ENCODE data around the gene NPHP1. TPM values are rescaled to one million over a fixed set of nuclear protein-coding genes. Genes with fewer than 3 reads are reported as not detected.

NPHP1 gene
- total RNA-seq, 1 experiment from 2014 or later, result 2.5 TPM

DNA sequence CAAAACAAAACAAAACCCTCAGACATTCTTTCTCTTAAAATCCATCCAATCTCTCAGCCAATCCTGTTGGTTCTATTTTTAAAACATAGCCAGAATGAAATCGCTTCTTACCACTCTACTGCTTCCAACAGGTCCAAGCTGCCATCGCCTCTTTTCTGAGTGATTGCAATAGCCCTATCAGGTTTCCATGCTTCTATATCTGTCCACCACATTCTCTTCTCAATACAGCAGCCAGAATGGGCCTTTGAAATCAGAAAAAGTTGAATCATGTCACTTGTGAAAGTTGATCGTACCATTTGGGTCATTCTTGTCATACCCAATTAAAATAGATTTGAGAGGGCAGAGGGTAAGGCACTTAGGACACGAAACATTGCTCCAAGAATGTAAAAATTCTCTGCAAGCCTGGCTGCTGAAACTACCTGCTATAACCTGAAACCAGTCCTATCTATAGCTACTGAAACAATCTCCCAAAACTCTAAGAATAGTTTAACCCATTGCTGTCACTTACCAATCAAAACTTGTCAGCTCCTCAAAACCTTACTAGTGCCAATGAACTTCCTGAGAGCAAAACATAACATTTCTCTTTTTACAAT is 10.8 kb upstream of the NPHP1 start:
- H3K27ac Mint-ChIP-seq, result no peak overlapping the region
- no peak overlapping the region for H3K4me3 Mint-ChIP-seq
- peaks cover 41% of the 10 kb centered on the region for H3K36me3 Mint-ChIP-seq
- peaks cover 64% of the 10 kb centered on the region for H3K27me3 Mint-ChIP-seq (ENCODE audit: low read depth)
- no peak for DNase-seq (ENCODE audit: low spot score)
- CTCF ChIA-PET, result no interaction called here
- TF ChIP-seq, protein P1, sequence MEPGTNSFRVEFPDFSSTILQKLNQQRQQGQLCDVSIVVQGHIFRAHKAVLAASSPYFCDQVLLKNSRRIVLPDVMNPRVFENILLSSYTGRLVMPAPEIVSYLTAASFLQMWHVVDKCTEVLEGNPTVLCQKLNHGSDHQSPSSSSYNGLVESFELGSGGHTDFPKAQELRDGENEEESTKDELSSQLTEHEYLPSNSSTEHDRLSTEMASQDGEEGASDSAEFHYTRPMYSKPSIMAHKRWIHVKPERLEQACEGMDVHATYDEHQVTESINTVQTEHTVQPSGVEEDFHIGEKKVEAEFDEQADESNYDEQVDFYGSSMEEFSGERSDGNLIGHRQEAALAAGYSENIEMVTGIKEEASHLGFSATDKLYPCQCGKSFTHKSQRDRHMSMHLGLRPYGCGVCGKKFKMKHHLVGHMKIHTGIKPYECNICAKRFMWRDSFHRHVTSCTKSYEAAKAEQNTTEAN (CRISPR knock-in tag; IDR thresholded peaks at IDR 0.05), result no peak
- TF ChIP-seq ZNF671 (CRISPR knock-in tag; IDR thresholded peaks at IDR 0.05) (no peak), CREB1 (CRISPR knock-in tag; IDR thresholded peaks at IDR 0.05) (no peak), ATF1 (CRISPR knock-in tag; IDR thresholded peaks at IDR 0.05) (no peak), USF2 (CRISPR knock-in tag; IDR thresholded peaks at IDR 0.05) (no peak)
- TF ChIP-seq, protein P2, sequence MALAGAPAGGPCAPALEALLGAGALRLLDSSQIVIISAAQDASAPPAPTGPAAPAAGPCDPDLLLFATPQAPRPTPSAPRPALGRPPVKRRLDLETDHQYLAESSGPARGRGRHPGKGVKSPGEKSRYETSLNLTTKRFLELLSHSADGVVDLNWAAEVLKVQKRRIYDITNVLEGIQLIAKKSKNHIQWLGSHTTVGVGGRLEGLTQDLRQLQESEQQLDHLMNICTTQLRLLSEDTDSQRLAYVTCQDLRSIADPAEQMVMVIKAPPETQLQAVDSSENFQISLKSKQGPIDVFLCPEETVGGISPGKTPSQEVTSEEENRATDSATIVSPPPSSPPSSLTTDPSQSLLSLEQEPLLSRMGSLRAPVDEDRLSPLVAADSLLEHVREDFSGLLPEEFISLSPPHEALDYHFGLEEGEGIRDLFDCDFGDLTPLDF (CRISPR knock-in tag; IDR thresholded peaks at IDR 0.05), result no peak
- H3K4me1 Mint-ChIP-seq, result peaks cover 5% of the 10 kb centered on the region
- ATAC-seq, result no peak
- peaks cover 75% of the 10 kb centered on the region for H3K9me3 Mint-ChIP-seq
- POLR2A ChIA-PET, result no interaction called here

GRCh38 chr2:110215091-110215490 is 10.3 kb upstream of the NPHP1 start:
- DNase-seq (ENCODE audit: low spot score) (no peak), ATAC-seq (no peak)
- Mint-ChIP-seq H3K36me3 (peaks cover 42% of the 10 kb centered on the region), H3K4me3 (no peak overlapping the region), H3K27ac (no peak overlapping the region), H3K4me1 (peaks cover 5% of the 10 kb centered on the region), H3K27me3 (ENCODE audit: low read depth) (peaks cover 64% of the 10 kb centered on the region), H3K9me3 (peaks cover 69% of the 10 kb centered on the region)
- POLR2A ChIA-PET, result no interaction called here
- TF ChIP-seq STAT6 (CRISPR knock-in tag; conservative IDR thresholded peaks at IDR 0.05; ENCODE audit: low read depth), result no peak
- no peak for TF ChIP-seq ATF1 (CRISPR knock-in tag; IDR thresholded peaks at IDR 0.05)
- TF ChIP-seq, protein P3, sequence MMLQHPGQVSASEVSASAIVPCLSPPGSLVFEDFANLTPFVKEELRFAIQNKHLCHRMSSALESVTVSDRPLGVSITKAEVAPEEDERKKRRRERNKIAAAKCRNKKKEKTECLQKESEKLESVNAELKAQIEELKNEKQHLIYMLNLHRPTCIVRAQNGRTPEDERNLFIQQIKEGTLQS (CRISPR knock-in tag; conservative IDR thresholded peaks at IDR 0.05), result no peak
- TF ChIP-seq, protein P4, sequence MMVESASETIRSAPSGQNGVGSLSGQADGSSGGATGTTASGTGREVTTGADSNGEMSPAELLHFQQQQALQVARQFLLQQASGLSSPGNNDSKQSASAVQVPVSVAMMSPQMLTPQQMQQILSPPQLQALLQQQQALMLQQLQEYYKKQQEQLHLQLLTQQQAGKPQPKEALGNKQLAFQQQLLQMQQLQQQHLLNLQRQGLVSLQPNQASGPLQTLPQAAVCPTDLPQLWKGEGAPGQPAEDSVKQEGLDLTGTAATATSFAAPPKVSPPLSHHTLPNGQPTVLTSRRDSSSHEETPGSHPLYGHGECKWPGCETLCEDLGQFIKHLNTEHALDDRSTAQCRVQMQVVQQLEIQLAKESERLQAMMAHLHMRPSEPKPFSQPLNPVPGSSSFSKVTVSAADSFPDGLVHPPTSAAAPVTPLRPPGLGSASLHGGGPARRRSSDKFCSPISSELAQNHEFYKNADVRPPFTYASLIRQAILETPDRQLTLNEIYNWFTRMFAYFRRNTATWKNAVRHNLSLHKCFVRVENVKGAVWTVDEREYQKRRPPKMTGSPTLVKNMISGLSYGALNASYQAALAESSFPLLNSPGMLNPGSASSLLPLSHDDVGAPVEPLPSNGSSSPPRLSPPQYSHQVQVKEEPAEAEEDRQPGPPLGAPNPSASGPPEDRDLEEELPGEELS (CRISPR knock-in tag; IDR thresholded peaks at IDR 0.05), result no peak
- no peak for TF ChIP-seq FOXK1 (CRISPR knock-in tag; IDR thresholded peaks at IDR 0.05)
- TF ChIP-seq, protein P5, sequence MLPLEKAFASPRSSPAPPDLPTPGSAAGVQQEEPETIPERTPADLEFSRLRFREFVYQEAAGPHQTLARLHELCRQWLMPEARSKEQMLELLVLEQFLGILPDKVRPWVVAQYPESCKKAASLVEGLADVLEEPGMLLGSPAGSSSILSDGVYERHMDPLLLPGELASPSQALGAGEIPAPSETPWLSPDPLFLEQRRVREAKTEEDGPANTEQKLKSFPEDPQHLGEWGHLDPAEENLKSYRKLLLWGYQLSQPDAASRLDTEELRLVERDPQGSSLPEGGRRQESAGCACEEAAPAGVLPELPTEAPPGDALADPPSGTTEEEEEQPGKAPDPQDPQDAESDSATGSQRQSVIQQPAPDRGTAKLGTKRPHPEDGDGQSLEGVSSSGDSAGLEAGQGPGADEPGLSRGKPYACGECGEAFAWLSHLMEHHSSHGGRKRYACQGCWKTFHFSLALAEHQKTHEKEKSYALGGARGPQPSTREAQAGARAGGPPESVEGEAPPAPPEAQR (CRISPR knock-in tag; IDR thresholded peaks at IDR 0.05), result no peak
- TF ChIP-seq E2F5 (CRISPR knock-in tag; IDR thresholded peaks at IDR 0.05), result no peak
- TF ChIP-seq, protein P2 (CRISPR knock-in tag; IDR thresholded peaks at IDR 0.05), result no peak
- no peak for TF ChIP-seq GTF2I (CRISPR knock-in tag; conservative IDR thresholded peaks at IDR 0.05)
- TF ChIP-seq, protein P6, sequence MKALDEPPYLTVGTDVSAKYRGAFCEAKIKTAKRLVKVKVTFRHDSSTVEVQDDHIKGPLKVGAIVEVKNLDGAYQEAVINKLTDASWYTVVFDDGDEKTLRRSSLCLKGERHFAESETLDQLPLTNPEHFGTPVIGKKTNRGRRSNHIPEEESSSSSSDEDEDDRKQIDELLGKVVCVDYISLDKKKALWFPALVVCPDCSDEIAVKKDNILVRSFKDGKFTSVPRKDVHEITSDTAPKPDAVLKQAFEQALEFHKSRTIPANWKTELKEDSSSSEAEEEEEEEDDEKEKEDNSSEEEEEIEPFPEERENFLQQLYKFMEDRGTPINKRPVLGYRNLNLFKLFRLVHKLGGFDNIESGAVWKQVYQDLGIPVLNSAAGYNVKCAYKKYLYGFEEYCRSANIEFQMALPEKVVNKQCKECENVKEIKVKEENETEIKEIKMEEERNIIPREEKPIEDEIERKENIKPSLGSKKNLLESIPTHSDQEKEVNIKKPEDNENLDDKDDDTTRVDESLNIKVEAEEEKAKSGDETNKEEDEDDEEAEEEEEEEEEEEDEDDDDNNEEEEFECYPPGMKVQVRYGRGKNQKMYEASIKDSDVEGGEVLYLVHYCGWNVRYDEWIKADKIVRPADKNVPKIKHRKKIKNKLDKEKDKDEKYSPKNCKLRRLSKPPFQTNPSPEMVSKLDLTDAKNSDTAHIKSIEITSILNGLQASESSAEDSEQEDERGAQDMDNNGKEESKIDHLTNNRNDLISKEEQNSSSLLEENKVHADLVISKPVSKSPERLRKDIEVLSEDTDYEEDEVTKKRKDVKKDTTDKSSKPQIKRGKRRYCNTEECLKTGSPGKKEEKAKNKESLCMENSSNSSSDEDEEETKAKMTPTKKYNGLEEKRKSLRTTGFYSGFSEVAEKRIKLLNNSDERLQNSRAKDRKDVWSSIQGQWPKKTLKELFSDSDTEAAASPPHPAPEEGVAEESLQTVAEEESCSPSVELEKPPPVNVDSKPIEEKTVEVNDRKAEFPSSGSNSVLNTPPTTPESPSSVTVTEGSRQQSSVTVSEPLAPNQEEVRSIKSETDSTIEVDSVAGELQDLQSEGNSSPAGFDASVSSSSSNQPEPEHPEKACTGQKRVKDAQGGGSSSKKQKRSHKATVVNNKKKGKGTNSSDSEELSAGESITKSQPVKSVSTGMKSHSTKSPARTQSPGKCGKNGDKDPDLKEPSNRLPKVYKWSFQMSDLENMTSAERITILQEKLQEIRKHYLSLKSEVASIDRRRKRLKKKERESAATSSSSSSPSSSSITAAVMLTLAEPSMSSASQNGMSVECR (CRISPR knock-in tag; IDR thresholded peaks at IDR 0.05; ENCODE audit: borderline replicate concordance), result no peak
- no peak for TF ChIP-seq ZBTB21 (CRISPR knock-in tag; IDR thresholded peaks at IDR 0.05; ENCODE audit: borderline replicate concordance)
- CTCF ChIA-PET, result no interaction called here
